IMR-90 (cell line): ENCODE measurements around the gene CACUL1. TPM values are rescaled to one million over a fixed set of nuclear protein-coding genes. Genes with fewer than 3 reads are reported as not detected.

Experiments
- ATAC-seq: fragments of 200-7000 bp; cut with Tn5 transposase; 2 replicates; pipeline ENCODE4 v1.9.1; 2020; ENCODE audit warnings: low read depth, mild to moderate bottlenecking, moderate library complexity
- BruUV-seq: library from RNA; stranded (reverse); fragments of 400-500 nt; replicated peaks from 2 replicates; lab custom pipeline; 2021; lab: Mats Ljungman, UMichigan
- CTCF ChIA-PET: fragments of 300-600 bp; formaldehyde crosslinking; extraction: SDS; loops from one replicate; lab custom pipeline; 2021; ENCODE audit warnings: antibody characterized with exemption; lab: Yijun Ruan, JAX
- POLR2A ChIA-PET: fragments of 300-600 bp; sonication (Branson Sonifier 250); formaldehyde crosslinking; loops from one replicate; lab custom pipeline; 2022; ENCODE audit warnings: antibody characterized with exemption; ENCODE audit not compliant: unreplicated experiment; lab: Charles Lee
- DNase-seq: peaks from one replicate; pipeline ENCODE4 v3.0.0; 2013
- H2AFZ ChIP-seq: replicated peaks from 2 replicates; pipeline ENCODE3; 2013; ENCODE audit warnings: low read length, mild to moderate bottlenecking; ENCODE audit not compliant: poor library complexity
- H2AK5ac ChIP-seq: 2 replicates; pipeline ENCODE4 v1.6.1; 2013; ENCODE audit warnings: low read depth, low read length, inconsistent platforms
- H2AK9ac ChIP-seq: replicated peaks from 2 replicates; pipeline ENCODE3; 2013; ENCODE audit warnings: mild to moderate bottlenecking, low read depth, low read length, moderate library complexity; ENCODE audit not compliant: poor library complexity
- H2BK120ac ChIP-seq: 2 replicates; pipeline ENCODE4 v1.6.1; 2013; ENCODE audit warnings: low read depth, low read length, inconsistent platforms
- H2BK15ac ChIP-seq: 3 replicates; pipeline ENCODE4 v1.6.1; 2013; ENCODE audit warnings: low read depth, low read length, inconsistent platforms
- H2BK20ac ChIP-seq: 2 replicates; pipeline ENCODE4 v1.6.1; 2013; ENCODE audit warnings: low read depth, mild to moderate bottlenecking, inconsistent platforms, low read length, moderate library complexity
- H2BK5ac ChIP-seq: 2 replicates; pipeline ENCODE4 v1.6.1; 2013; ENCODE audit warnings: mild to moderate bottlenecking, low read depth, low read length, inconsistent platforms; ENCODE audit not compliant: poor library complexity, severe bottlenecking
- H3K14ac ChIP-seq: replicated peaks from 2 replicates; pipeline ENCODE4 v1.6.1; 2013; ENCODE audit warnings: low read depth, low read length, inconsistent platforms
- H3K18ac ChIP-seq: 2 replicates; pipeline ENCODE4 v1.6.1; 2013; ENCODE audit warnings: low read depth, low read length, control low read depth
- H3K23ac ChIP-seq: 2 replicates; pipeline ENCODE4 v1.6.1; 2013; ENCODE audit warnings: low read depth, low read length, inconsistent platforms
- H3K27ac ChIP-seq: 2 replicates; pipeline ENCODE4 v1.5.1; 2013; ENCODE audit warnings: mild to moderate bottlenecking, control low read depth, low read length; ENCODE audit not compliant: insufficient read depth
- H3K27me3 ChIP-seq: 2 replicates; pipeline ENCODE4 v1.6.1; 2013; ENCODE audit warnings: low read length; ENCODE audit not compliant: control insufficient read depth, insufficient read depth
- H3K36me3 ChIP-seq: 2 replicates; pipeline ENCODE4 v1.6.1; 2013; ENCODE audit warnings: low read length, mixed read lengths; ENCODE audit not compliant: control insufficient read depth, insufficient read depth
- H3K4ac ChIP-seq: 2 replicates; pipeline ENCODE4 v1.6.1; 2013; ENCODE audit warnings: low read depth, low read length, inconsistent platforms
- H3K4me1 ChIP-seq: 2 replicates; pipeline ENCODE4 v1.6.1; 2013; ENCODE audit warnings: low read length, mixed read lengths; ENCODE audit not compliant: control insufficient read depth, insufficient read depth
- H3K4me2 ChIP-seq: 2 replicates; pipeline ENCODE4 v1.6.1; 2013; ENCODE audit warnings: low read depth, mild to moderate bottlenecking, control low read depth, low read length, moderate library complexity
- H3K4me3 ChIP-seq: 2 replicates; pipeline ENCODE4 v1.5.1; 2013; ENCODE audit warnings: low read depth, mild to moderate bottlenecking, control low read depth, low read length, moderate library complexity; ENCODE audit not compliant: insufficient read depth
- H3K56ac ChIP-seq: 2 replicates; pipeline ENCODE4 v1.6.1; 2013; ENCODE audit warnings: low read length, inconsistent platforms; ENCODE audit not compliant: insufficient read depth; ENCODE audit errors: extremely low read depth
- H3K79me1 ChIP-seq, 2 experiments: 2 replicates each; pipeline ENCODE4 v1.6.1; 2013; ENCODE audit warnings: low read length in 2 of 2, inconsistent platforms in 1 of 2, low read depth in 1 of 2
- H3K9ac ChIP-seq: 2 replicates; pipeline ENCODE4 v1.6.1; 2013; ENCODE audit warnings: low read depth, low read length, control low read depth
- H3K9me1 ChIP-seq: 2 replicates; pipeline ENCODE4 v1.6.1; 2013; ENCODE audit warnings: low read length, inconsistent platforms; ENCODE audit not compliant: insufficient read depth
- H3K9me3 ChIP-seq: 2 replicates; pipeline ENCODE4 v1.6.1; 2013; ENCODE audit warnings: low read length; ENCODE audit not compliant: control insufficient read depth, insufficient read depth
- H4K20me1 ChIP-seq: 2 replicates; pipeline ENCODE4 v1.6.1; 2013; ENCODE audit warnings: low read length, inconsistent platforms; ENCODE audit not compliant: insufficient read depth
- H4K5ac ChIP-seq: 2 replicates; pipeline ENCODE4 v1.6.1; 2013; ENCODE audit warnings: mild to moderate bottlenecking, low read depth, low read length, control low read depth
- H4K8ac ChIP-seq, 2 experiments: 2 replicates each; pipeline ENCODE4 v1.6.1; 2013; ENCODE audit warnings: low read depth in 2 of 2, low read length in 2 of 2, control low read depth in 1 of 2, inconsistent platforms in 1 of 2
- H4K91ac ChIP-seq: 2 replicates; pipeline ENCODE4 v1.6.1; 2013; ENCODE audit warnings: low read depth, low read length, inconsistent platforms; ENCODE audit not compliant: insufficient read depth
- BHLHE40 ChIP-seq: fragments of 150-350 bp; IDR thresholded peaks from 2 replicates; pipeline ENCODE4 v1.6.1; 2016; ENCODE audit warnings: mild to moderate bottlenecking, low read depth, low read length
- CHD1 ChIP-seq: IDR thresholded peaks from 2 replicates; pipeline ENCODE4 v1.6.1; 2012; ENCODE audit warnings: low read depth, low read length, improper control_type of control experiment
- CTCF ChIP-seq: conservative IDR thresholded peaks from 2 replicates; pipeline ENCODE4 v1.5.1; 2012; ENCODE audit warnings: mild to moderate bottlenecking, low read depth, low read length, improper control_type of control experiment
- ELK1 ChIP-seq: fragments of 150-350 bp; IDR thresholded peaks from 2 replicates; pipeline ENCODE4 v1.6.1; 2016; ENCODE audit warnings: low read depth, mild to moderate bottlenecking, low read length, moderate library complexity, borderline replicate concordance
- MAFK ChIP-seq: IDR thresholded peaks from 2 replicates; pipeline ENCODE4 v1.6.1; 2012; ENCODE audit warnings: low read depth, low read length, improper control_type of control experiment
- MAZ ChIP-seq: IDR thresholded peaks from 2 replicates; pipeline ENCODE4 v1.6.1; 2012; ENCODE audit warnings: low read depth, mild to moderate bottlenecking, low read length, improper control_type of control experiment, moderate library complexity, borderline replicate concordance
- NFE2L2 ChIP-seq: fragments of 150-350 bp; IDR thresholded peaks from 2 replicates; pipeline ENCODE4 v1.6.1; 2016; ENCODE audit warnings: low read depth, mild to moderate bottlenecking, low read length
- POLR2A ChIP-seq: IDR thresholded peaks from 2 replicates; pipeline ENCODE4 v1.6.1; 2012; ENCODE audit warnings: mild to moderate bottlenecking, low read depth, low read length
- RAD21 ChIP-seq: IDR thresholded peaks from 2 replicates; pipeline ENCODE4 v1.6.1; 2012; ENCODE audit warnings: low read length, improper control_type of control experiment
- RCOR1 ChIP-seq: IDR thresholded peaks from 2 replicates; pipeline ENCODE4 v1.6.1; 2012; ENCODE audit warnings: mild to moderate bottlenecking, low read length, improper control_type of control experiment; ENCODE audit not compliant: insufficient replicate concordance
- RFX5 ChIP-seq: IDR thresholded peaks from 2 replicates; pipeline ENCODE4 v1.8.0; 2012; ENCODE audit warnings: low read depth, mild to moderate bottlenecking, low read length, moderate library complexity
- SMC3 ChIP-seq: fragments of 150-350 bp; IDR thresholded peaks from 2 replicates; pipeline ENCODE4 v1.6.1; 2016; ENCODE audit warnings: low read depth, mild to moderate bottlenecking, antibody characterized with exemption, low read length, moderate library complexity
- USF2 ChIP-seq: fragments of 150-350 bp; IDR thresholded peaks from 2 replicates; pipeline ENCODE4 v1.6.1; 2017; ENCODE audit warnings: mild to moderate bottlenecking, antibody characterized with exemption, low read length, low read depth
- WGBS, 2 experiments: methylation state at CpG; one replicate each; pipeline versions ENCODE4 v1.1.5 to v1.1.7; 2013; ENCODE audit warnings: missing lambda C conversion rate in 2 of 2; ENCODE audit not compliant: insufficient read length in 1 of 2; ENCODE audit errors: extremely low coverage in 2 of 2; 5-methylcytosine and 5-hydroxymethylcytosine counted together
- dilution Hi-C: fragments of 300-500 bp; cut with HindIII; formaldehyde crosslinking; loops from one replicate; pipeline ENCODE4 v1.14.3; 2018; ENCODE audit warnings: low sequenced_read_pairs; ENCODE audit not compliant: unreplicated experiment
- in situ Hi-C: fragments of 300-500 bp; cut with MboI; formaldehyde crosslinking; loops from 3 replicates; pipeline ENCODE4 v1.14.3; 2019; ENCODE audit warnings: low sequenced_read_pairs, inconsistent platforms, mixed read lengths
- intact Hi-C: fragments of 100-400 bp; cut with micrococcal nuclease; formaldehyde crosslinking; loops from 2 replicates; pipeline ENCODE4 v1.10.0; 2022
- polyA plus RNA-seq, 3 experiments: library from polyadenylated mRNA; depleted of rRNA; stranded (reverse); fragments of >200 nt; gene quantifications; 2 replicates each; pipeline ENCODE4 v1.2.3, GENCODE V29; 2012; ENCODE audit warnings: low replicate concordance in 1 of 3
- total RNA-seq: library from RNA; depleted of rRNA; stranded (reverse); fragments of >200 nt; gene quantifications from 2 replicates; pipeline ENCODE4 v1.2.3, GENCODE V29; 2012

CACUL1 gene
- total and polyA plus RNA-seq, 2 of the 4 experiments (the other 2 are of a cell fraction), result 5.3 to 23.5 TPM

- no peak for TF ChIP-seq RAD21
- TF ChIP-seq RFX5, result no peak
- TF ChIP-seq CHD1, result no peak
- no peak for TF ChIP-seq NFE2L2
- no peak for TF ChIP-seq BHLHE40
- no peak for TF ChIP-seq MAFK
- no peak for TF ChIP-seq USF2
- no peak for TF ChIP-seq MAZ
- TF ChIP-seq CTCF, result no peak
- no peak for TF ChIP-seq POLR2A
- TF ChIP-seq ELK1, result no peak
- no peak for TF ChIP-seq SMC3
- no peak for TF ChIP-seq RCOR1
- Histone ChIP-seq H3K27me3 (no peaks in the 10 kb centered on the region), H2AK9ac (no peak overlapping the region), H3K27ac (no peak overlapping the region), H3K36me3 (peaks cover 5% of the 10 kb centered on the region; the same call in 1 of the 2 replicates), H2AFZ (no peak overlapping the region), H4K91ac (no peak overlapping the region), H3K79me1 (peaks cover 13 to 44% of the 10 kb centered on the region in 2 experiments), H3K23ac (no peak overlapping the region), H3K9me1 (peaks cover 4% of the 10 kb centered on the region; the same call in 1 of the 2 replicates), H2BK5ac (no peak overlapping the region), H2BK20ac (no peak overlapping the region), H2BK120ac (no peak overlapping the region), H2BK15ac (no peak overlapping the region), H3K4ac (no peak overlapping the region), H2AK5ac (no peak overlapping the region), H3K4me3 (no peak overlapping the region), H3K4me2 (no peak overlapping the region), H3K18ac (no peak overlapping the region), H4K20me1 (peaks cover 23% of the 10 kb centered on the region), H3K9ac (no peak overlapping the region), H3K56ac (no peak overlapping the region), H3K14ac (no peak overlapping the region), H4K5ac (no peak overlapping the region), H3K4me1 (peaks cover 13% of the 10 kb centered on the region), H4K8ac (no peak overlapping the region), H3K9me3 (no peaks in the 10 kb centered on the region)
- ChIA-PET POLR2A (no interaction called here), CTCF (interaction anchor here (0.6 to 1.6 kb wide), 7 partner anchors 9 to 157 kb away, joined by 3 to 6 read pairs (median 4); no protein-coding TSS in a partner anchor)
- DNase-seq, result no peak
- BruUV-seq, result no TSS peak
- in situ Hi-C loops (loop anchor here (5.0 kb wide), 1 partner anchor 154 kb away; no protein-coding TSS in a partner anchor), intact Hi-C loops (loop anchor here (1.0 to 10.0 kb wide), 3 partner anchors 153 to 303 kb away; partner anchors contain the start of gene NANOS1), dilution Hi-C loops (no loop called here)
- ATAC-seq, result no peak
- no CpG with 5 or more reads among the region's 3 CpGs for WGBS, 2 experiments
Measured at GRCh38 chr10:118721539-118721876, 33.3 kb downstream of the CACUL1 start.
